Lower leg skin (tissue), 3 donors: ENCODE results near the gene SOHLH1.

ENCODE experiments used
- POLR2A ChIP-seq, 2 donors: fragments of 450-650 bp; IDR thresholded peaks; one replicate each; pipeline ENCODE4 v1.6.1; 2016 to 2017; ENCODE audit warnings: antibody characterized with exemption in 2 of 2, mild to moderate bottlenecking in 1 of 2, moderate library complexity in 1 of 2
- TF ChIP-seq, protein P1 (sequence below), 3 donors: fragments of 450-650 bp; IDR thresholded peaks; one replicate each; pipeline ENCODE4 v1.5.1; 2016; ENCODE audit warnings: antibody characterized with exemption in 3 of 3, mild to moderate bottlenecking in 3 of 3, moderate library complexity in 2 of 3

GRCh38 chr9:135737840-135738521, 38.7 kb upstream of the SOHLH1 start:
- TF ChIP-seq, protein P1, sequence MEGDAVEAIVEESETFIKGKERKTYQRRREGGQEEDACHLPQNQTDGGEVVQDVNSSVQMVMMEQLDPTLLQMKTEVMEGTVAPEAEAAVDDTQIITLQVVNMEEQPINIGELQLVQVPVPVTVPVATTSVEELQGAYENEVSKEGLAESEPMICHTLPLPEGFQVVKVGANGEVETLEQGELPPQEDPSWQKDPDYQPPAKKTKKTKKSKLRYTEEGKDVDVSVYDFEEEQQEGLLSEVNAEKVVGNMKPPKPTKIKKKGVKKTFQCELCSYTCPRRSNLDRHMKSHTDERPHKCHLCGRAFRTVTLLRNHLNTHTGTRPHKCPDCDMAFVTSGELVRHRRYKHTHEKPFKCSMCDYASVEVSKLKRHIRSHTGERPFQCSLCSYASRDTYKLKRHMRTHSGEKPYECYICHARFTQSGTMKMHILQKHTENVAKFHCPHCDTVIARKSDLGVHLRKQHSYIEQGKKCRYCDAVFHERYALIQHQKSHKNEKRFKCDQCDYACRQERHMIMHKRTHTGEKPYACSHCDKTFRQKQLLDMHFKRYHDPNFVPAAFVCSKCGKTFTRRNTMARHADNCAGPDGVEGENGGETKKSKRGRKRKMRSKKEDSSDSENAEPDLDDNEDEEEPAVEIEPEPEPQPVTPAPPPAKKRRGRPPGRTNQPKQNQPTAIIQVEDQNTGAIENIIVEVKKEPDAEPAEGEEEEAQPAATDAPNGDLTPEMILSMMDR (IDR thresholded peaks at IDR 0.05): no peak
- TF ChIP-seq POLR2A (IDR thresholded peaks at IDR 0.05): no peak
